Keratinocyte (primary cell): ENCODE measurements around the gene ZNF511.

ENCODE experiments used
- EZH2 ChIP-seq: IDR thresholded peaks from one replicate; pipeline ENCODE4 v1.6.1; 2012; ENCODE audit warnings: inconsistent platforms, mild to moderate bottlenecking, low read length, moderate library complexity
- TF ChIP-seq, protein P1 (sequence below), 3 experiments: IDR thresholded peaks in 1 of 3; conservative IDR thresholded peaks in 1 of 3; optimal IDR thresholded peaks in 1 of 3; 2 replicates in 2 of 3; 3 replicates in 1 of 3; pipeline versions ENCODE3 to v1.5.1; 2011; ENCODE audit warnings: low read length in 3 of 3, mild to moderate bottlenecking in 3 of 3, moderate library complexity in 2 of 3, control low read depth in 1 of 3, inconsistent platforms in 1 of 3; ENCODE audit not compliant: insufficient read depth in 2 of 3; ENCODE audit errors: extremely low read depth in 1 of 3

DNA sequence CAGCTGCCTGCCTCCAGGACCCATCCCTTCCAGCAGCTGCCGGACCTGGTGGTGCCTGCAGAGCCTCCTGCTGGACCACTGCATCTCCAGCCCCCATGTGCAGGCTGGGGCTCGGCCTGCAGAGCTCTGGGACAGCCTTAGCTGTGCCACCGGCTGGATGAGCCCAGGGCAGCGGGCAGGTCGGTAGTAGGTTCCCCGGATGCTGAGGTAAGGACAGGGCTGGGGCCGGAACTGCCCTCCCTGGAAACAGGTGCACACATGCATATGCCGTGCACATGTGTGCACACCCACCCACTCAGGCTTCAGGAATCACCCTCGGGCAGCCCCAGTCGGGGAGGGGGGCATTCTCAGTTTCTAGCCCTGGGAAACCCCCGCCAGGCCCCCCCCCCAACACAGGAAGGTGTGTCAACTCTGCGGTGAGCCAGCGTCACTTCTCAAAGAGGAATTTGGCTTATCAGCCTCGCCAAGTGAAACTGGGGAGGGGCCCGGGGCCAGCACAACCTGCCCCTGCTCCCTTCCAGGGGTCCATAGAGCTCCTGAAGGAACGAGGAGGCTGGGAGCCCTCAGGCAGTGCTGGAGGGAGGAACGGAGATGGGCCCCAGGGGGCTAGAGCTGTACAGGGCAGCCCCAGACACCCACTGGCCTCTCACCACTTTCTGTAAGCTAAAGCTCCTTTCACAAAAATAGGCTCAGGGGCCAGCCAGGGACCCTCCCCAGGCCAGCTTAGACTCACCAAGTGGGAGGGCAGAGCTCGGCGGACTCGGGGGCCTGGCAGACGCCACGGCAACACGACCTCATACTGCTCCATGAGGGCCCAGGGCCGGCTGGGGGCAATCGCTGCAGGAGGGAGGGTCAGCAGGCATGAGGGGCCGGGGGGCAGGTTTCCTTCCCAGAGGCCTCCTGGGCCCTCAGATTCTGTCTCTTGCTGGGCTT lies 33.7 kb upstream of the ZNF511 start:
- TF ChIP-seq, protein P1, sequence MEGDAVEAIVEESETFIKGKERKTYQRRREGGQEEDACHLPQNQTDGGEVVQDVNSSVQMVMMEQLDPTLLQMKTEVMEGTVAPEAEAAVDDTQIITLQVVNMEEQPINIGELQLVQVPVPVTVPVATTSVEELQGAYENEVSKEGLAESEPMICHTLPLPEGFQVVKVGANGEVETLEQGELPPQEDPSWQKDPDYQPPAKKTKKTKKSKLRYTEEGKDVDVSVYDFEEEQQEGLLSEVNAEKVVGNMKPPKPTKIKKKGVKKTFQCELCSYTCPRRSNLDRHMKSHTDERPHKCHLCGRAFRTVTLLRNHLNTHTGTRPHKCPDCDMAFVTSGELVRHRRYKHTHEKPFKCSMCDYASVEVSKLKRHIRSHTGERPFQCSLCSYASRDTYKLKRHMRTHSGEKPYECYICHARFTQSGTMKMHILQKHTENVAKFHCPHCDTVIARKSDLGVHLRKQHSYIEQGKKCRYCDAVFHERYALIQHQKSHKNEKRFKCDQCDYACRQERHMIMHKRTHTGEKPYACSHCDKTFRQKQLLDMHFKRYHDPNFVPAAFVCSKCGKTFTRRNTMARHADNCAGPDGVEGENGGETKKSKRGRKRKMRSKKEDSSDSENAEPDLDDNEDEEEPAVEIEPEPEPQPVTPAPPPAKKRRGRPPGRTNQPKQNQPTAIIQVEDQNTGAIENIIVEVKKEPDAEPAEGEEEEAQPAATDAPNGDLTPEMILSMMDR (optimal IDR thresholded peaks at IDR 0.05 in 1 of 3, IDR thresholded peaks at IDR 0.05 in 1 of 3, conservative IDR thresholded peaks at IDR 0.05 in 1 of 3; ENCODE audit: extremely low read depth in 1 of 3, insufficient read depth in 2 of 3, low read length in 3 of 3), result no peak
- no peak for TF ChIP-seq EZH2
